BE2C (cell line): ENCODE data around the gene KCNMB3.

ENCODE experiments used
- DNase-seq: peaks from one replicate; pipeline ENCODE4 v3.0.0-alpha.2; 2020
- H3K27me3 ChIP-seq: fragments of 250-450 bp; sonication (Bioruptor Pico); 2 replicates; pipeline ENCODE4 v1.5.1; 2020; ENCODE audit warnings: mild to moderate bottlenecking
- H3K36me3 ChIP-seq: fragments of 250-450 bp; sonication (Bioruptor Pico); 2 replicates; pipeline ENCODE4 v1.5.1; 2020; ENCODE audit warnings: mild to moderate bottlenecking
- H3K4me1 ChIP-seq: fragments of 250-450 bp; sonication (Bioruptor Pico); 2 replicates; pipeline ENCODE4 v1.5.1; 2020
- H3K4me3 ChIP-seq: 2 replicates; pipeline ENCODE4 v1.5.1; 2011; ENCODE audit warnings: low read depth, low read length
- H3K9me3 ChIP-seq: fragments of 250-450 bp; sonication (Bioruptor Pico); 2 replicates; pipeline ENCODE4 v1.5.1; 2020
- TF ChIP-seq, protein P1 (sequence below): IDR thresholded peaks from 2 replicates; pipeline ENCODE4 v1.5.1; 2012; ENCODE audit warnings: mild to moderate bottlenecking, low read depth, low read length

Gene KCNMB3

DNA sequence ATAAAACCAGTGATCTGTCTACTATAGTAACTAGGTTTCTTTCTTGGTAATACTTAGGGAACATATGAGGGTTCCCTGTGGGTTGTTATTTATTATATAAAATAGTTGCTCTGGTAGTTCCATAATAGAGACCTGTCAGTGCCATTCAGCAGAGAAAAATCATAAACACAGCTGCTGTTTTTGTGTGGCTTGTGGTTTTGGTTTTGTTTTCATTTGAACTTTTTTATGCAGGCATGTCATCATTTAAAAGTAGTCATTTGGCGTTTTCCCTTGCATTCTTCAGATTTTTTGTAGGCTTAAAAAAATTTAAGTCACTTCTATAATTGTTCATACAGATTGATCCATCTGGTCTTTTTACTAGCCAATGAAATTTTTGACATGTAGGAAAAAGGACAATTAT, 54.8 kb downstream of the KCNMB3 start:
- H3K36me3 ChIP-seq, result no peaks in the 10 kb centered on the region
- no peaks in the 10 kb centered on the region for H3K9me3 ChIP-seq
- H3K27me3 ChIP-seq, result no peaks in the 10 kb centered on the region
- no peak overlapping the region for H3K4me3 ChIP-seq
- no peaks in the 10 kb centered on the region for H3K4me1 ChIP-seq
- no peak for DNase-seq
- TF ChIP-seq, protein P1, sequence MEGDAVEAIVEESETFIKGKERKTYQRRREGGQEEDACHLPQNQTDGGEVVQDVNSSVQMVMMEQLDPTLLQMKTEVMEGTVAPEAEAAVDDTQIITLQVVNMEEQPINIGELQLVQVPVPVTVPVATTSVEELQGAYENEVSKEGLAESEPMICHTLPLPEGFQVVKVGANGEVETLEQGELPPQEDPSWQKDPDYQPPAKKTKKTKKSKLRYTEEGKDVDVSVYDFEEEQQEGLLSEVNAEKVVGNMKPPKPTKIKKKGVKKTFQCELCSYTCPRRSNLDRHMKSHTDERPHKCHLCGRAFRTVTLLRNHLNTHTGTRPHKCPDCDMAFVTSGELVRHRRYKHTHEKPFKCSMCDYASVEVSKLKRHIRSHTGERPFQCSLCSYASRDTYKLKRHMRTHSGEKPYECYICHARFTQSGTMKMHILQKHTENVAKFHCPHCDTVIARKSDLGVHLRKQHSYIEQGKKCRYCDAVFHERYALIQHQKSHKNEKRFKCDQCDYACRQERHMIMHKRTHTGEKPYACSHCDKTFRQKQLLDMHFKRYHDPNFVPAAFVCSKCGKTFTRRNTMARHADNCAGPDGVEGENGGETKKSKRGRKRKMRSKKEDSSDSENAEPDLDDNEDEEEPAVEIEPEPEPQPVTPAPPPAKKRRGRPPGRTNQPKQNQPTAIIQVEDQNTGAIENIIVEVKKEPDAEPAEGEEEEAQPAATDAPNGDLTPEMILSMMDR, result no peak

DNA sequence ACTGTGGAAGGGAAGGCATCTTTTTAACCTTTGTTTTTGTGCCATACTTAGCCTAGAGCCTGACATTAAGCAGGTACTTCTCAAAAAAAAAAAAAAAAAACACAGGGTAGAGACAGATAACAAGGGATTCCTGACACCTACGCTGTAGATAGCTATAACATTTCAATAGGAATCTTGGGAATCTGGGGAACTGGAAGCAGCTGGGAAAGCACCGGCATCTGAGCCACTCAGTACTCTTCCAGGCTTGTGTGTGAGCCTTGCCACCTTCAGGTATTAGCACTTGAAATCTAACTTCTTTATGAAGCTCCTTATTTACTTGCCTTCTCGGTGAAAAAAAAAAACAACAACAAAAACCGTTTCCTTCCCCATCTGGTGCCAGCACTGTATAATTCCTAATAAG, 56.0 kb downstream of the KCNMB3 start:
- DNase-seq, result no peak
- Histone ChIP-seq H3K27me3 (no peaks in the 10 kb centered on the region), H3K4me3 (no peak overlapping the region), H3K9me3 (no peaks in the 10 kb centered on the region), H3K36me3 (no peaks in the 10 kb centered on the region), H3K4me1 (no peaks in the 10 kb centered on the region)
- TF ChIP-seq, protein P1, result no peak
